HepG2 (cell line): ENCODE data around the gene SLC25A38. TPM values are rescaled to one million over a fixed set of nuclear protein-coding genes. Genes with fewer than 3 reads are reported as not detected.

Source experiments
- ATAC-seq: fragments of 200-7000 bp; cut with Tn5 transposase; 3 replicates; pipeline ENCODE4 v1.9.1; 2020; ENCODE audit warnings: mild to moderate bottlenecking, moderate library complexity
- BruUV-seq: library from RNA; stranded (reverse); fragments of 400-500 nt; replicated peaks from 2 replicates; lab custom pipeline; 2021; lab: Mats Ljungman, UMichigan
- CTCF ChIA-PET: fragments of 300-600 bp; formaldehyde crosslinking; extraction: SDS; loops from one replicate; lab custom pipeline; 2021; ENCODE audit warnings: low total read pairs, inconsistent platforms, low intra/inter-chr PET ratio; lab: Yijun Ruan, JAX
- POLR2A ChIA-PET: fragments of 350-600 bp; sonication (Branson Sonifier 250); formaldehyde crosslinking; loops from one replicate; lab custom pipeline; 2020; ENCODE audit warnings: antibody characterized with exemption, inconsistent platforms; lab: Yijun Ruan, JAX
- DNase-seq: peaks from one replicate; pipeline ENCODE4 v3.0.0-alpha.2; 2015; ENCODE audit warnings: low spot score
- FAIRE-seq: peaks from 3 replicates; lab custom pipeline; 2011; peaks lifted over from hg19 to GRCh38; lab: Jason Lieb, UNC
- H2AFZ ChIP-seq: one replicate; pipeline ENCODE4 v1.6.1; 2011; ENCODE audit warnings: low read length, inconsistent platforms
- H3K27ac ChIP-seq: fragments of 300-600 bp; 3 replicates; pipeline ENCODE4 v1.8.0; 2011; ENCODE audit warnings: mixed run types, mild to moderate bottlenecking, mixed read lengths, low read length, inconsistent platforms; ENCODE audit not compliant: insufficient read depth; ENCODE audit errors: extremely low read length
- H3K27me3 ChIP-seq, 2 experiments: fragments of 200-600 bp in 1 of 2; 2 replicates in 1 of 2; 3 replicates in 1 of 2; pipeline versions ENCODE4 v1.6.0 to v1.8.0; 2011; ENCODE audit warnings: low read length in 2 of 2, mild to moderate bottlenecking in 2 of 2, moderate library complexity in 2 of 2, inconsistent platforms in 1 of 2; ENCODE audit not compliant: insufficient read depth in 2 of 2, control insufficient read depth in 1 of 2
- H3K36me3 ChIP-seq, 2 experiments: fragments of 200-600 bp in 1 of 2; replicated peaks in 1 of 2; 2 replicates in 1 of 2; 3 replicates in 1 of 2; pipeline versions ENCODE4 v1.5.1 to v1.8.0; 2011; ENCODE audit warnings: low read length in 2 of 2, inconsistent platforms in 1 of 2; ENCODE audit not compliant: insufficient read depth in 2 of 2, control insufficient read depth in 1 of 2
- H3K4me1 ChIP-seq: 2 replicates; pipeline ENCODE4 v1.5.1; 2012; ENCODE audit warnings: low read length, inconsistent platforms; ENCODE audit not compliant: insufficient read depth
- H3K4me2 ChIP-seq: 2 replicates; pipeline ENCODE4 v1.6.0; 2011; ENCODE audit warnings: low read depth, low read length, inconsistent platforms
- H3K4me3 ChIP-seq, 3 experiments: fragments of 200-600 bp in 1 of 3; sonication (generic), shearing (Covaris generic) in 1 of 3; replicated peaks in 1 of 3; 2 replicates each; pipeline ENCODE4 v1.5.1; 2011 to 2016; ENCODE audit warnings: low read length in 3 of 3, inconsistent platforms in 2 of 3, low read depth in 2 of 3, mild to moderate bottlenecking in 2 of 3, control low read depth in 1 of 3, mixed read lengths in 1 of 3; ENCODE audit not compliant: insufficient read depth in 1 of 3
- H3K79me2 ChIP-seq: one replicate; pipeline ENCODE4 v1.6.1; 2011; ENCODE audit warnings: low read length, inconsistent platforms; ENCODE audit not compliant: insufficient read depth
- H3K9ac ChIP-seq: 2 replicates; pipeline ENCODE4 v1.6.0; 2011; ENCODE audit warnings: mild to moderate bottlenecking, low read depth, low read length, inconsistent platforms; ENCODE audit not compliant: insufficient read depth
- H3K9me3 ChIP-seq: 2 replicates; pipeline ENCODE4 v1.5.1; 2012; ENCODE audit warnings: mild to moderate bottlenecking, low read length
- H4K20me1 ChIP-seq: 2 replicates; pipeline ENCODE4 v1.6.0; 2011; ENCODE audit warnings: inconsistent platforms, mild to moderate bottlenecking, low read length, moderate library complexity; ENCODE audit not compliant: insufficient read depth
- FOXA3 ChIP-seq: IDR thresholded peaks from 2 replicates; pipeline ENCODE4 v1.6.1; 2016; ENCODE audit warnings: missing genetic modification reagents, missing compliant biosample characterization
- HNF1A ChIP-seq, 2 experiments: sonication (generic) in 1 of 2; formaldehyde crosslinking in 1 of 2; IDR thresholded peaks; 2 replicates each; pipeline versions ENCODE4 v1.4.0 to v1.6.1; 2016 to 2020; ENCODE audit warnings: borderline replicate concordance in 1 of 2, low read depth in 1 of 2, mild to moderate bottlenecking in 1 of 2, missing genetic modification reagents in 1 of 2
- KMT2A ChIP-seq: sonication (generic); formaldehyde crosslinking; IDR thresholded peaks from 2 replicates; pipeline ENCODE4 v1.4.0; 2020; ENCODE audit warnings: missing genetic modification reagents
- MYPOP ChIP-seq: sonication (generic); formaldehyde crosslinking; IDR thresholded peaks from 2 replicates; pipeline ENCODE4 v1.8.1; 2023; ENCODE audit warnings: mild to moderate bottlenecking, moderate library complexity, missing genetic modification reagents
- ZBTB10 ChIP-seq: sonication (generic); formaldehyde crosslinking; IDR thresholded peaks from 2 replicates; pipeline ENCODE4 v1.4.0; 2020; ENCODE audit warnings: missing genetic modification reagents, borderline replicate concordance
- WGBS: methylation state at CpG from one replicate; pipeline ENCODE4 v1.1.6; 2017; ENCODE audit warnings: low lambda C conversion rate; 5-methylcytosine and 5-hydroxymethylcytosine counted together
- in situ Hi-C: cut with HindIII; loops from 2 replicates; pipeline ENCODE4 v1.10.0; 2017; ENCODE audit warnings: low pct_unique_long_range_greater_than_20kb; ENCODE audit not compliant: extremely low pct_ligation_motif_present
- intact Hi-C: fragments of 100-400 bp; cut with micrococcal nuclease; formaldehyde crosslinking; loops from one replicate; pipeline ENCODE4 v1.10.0; 2022; ENCODE audit not compliant: unreplicated experiment
- polyA plus RNA-seq, 8 experiments: library from polyadenylated mRNA; depleted of rRNA in 3 of 8; stranded (reverse) in 7 of 8; unstranded in 1 of 8; fragments of >200 nt; fragmentation: Illumina TruSeq in 4 of 8; extraction: Trizol in 4 of 8; gene quantifications; 2 replicates each; pipeline versions ENCODE4 v1.2.1 to v1.2.3, GENCODE V29; 2011 to 2016; ENCODE audit warnings: low read depth in 4 of 8, missing spikeins in 1 of 8, mixed read lengths in 1 of 8; ENCODE audit not compliant: insufficient read depth in 1 of 8
- total RNA-seq, 5 experiments: library from RNA; depleted of rRNA; stranded (reverse); fragments of >200 nt; fragmentation: Illumina TruSeq; extraction: Trizol; gene quantifications; 2 replicates each; pipeline ENCODE4 v1.2.3, GENCODE V29; 2016; ENCODE audit warnings: low read depth in 1 of 5
- TF ChIP-seq, protein P1 (sequence below): sonication (generic); formaldehyde crosslinking; IDR thresholded peaks from 2 replicates; pipeline ENCODE4 v1.5.0; 2020; ENCODE audit warnings: missing genetic modification reagents

The SLC25A38 gene
- total and polyA plus RNA-seq, 2 of the 13 experiments (the other 11 are each of a cell fraction or from before 2014, with no cell fraction given) = 32.5 to 35.4 TPM

GRCh38 chr3:39406368-39407258, 23.4 kb downstream of the SLC25A38 start, which contains the start of gene RPSA:
Gene RPSA, plus strand, starts transcription at chr3:39406720. Its CDS starts 934 bp downstream, at chr3:39407654.
- DNase-seq = peak; percentile 96
- H4K20me1 ChIP-seq = peaks cover 34% of the 10 kb centered on the region
- peak; percentile 89 for FAIRE-seq
- H2AFZ ChIP-seq = peak within 1 kb of the TSS; percentile 64
- ChIA-PET CTCF (no interaction called here), POLR2A (interaction anchor here (0.6 to 3.7 kb wide), 8 partner anchors 8 to 1044 kb away, joined by 3 to 19 read pairs (median 5); no protein-coding TSS in a partner anchor)
- peak within 1 kb of the TSS; percentile 96 for H3K9ac ChIP-seq
- H3K27me3 ChIP-seq = no peaks in the 10 kb centered on the region; a peak in 1 of 5 replicates
- peak within 1 kb of the TSS; percentile 82 to 94 (median 93) for H3K4me3 ChIP-seq
- intact Hi-C loops (loop anchor here (2.0 kb wide), 1 partner anchor 22 kb away; no protein-coding TSS in a partner anchor), in situ Hi-C loops (no loop called here)
- 0% methylated on average over 23 of the region's 63 CpGs for WGBS
- H3K27ac ChIP-seq = peak within 1 kb of the TSS; percentile 91
- ATAC-seq = peak; percentile 94
- peak within 1 kb of the TSS; percentile 97 for H3K4me2 ChIP-seq
- H3K4me1 ChIP-seq = peaks cover 76% of the 10 kb centered on the region
- peaks cover 37% of the 10 kb centered on the region for H3K79me2 ChIP-seq
- no peaks in the 10 kb centered on the region for H3K9me3 ChIP-seq
- BruUV-seq = TSS peak; percentile 71
- H3K36me3 ChIP-seq = peaks cover 14 to 37% of the 10 kb centered on the region in 2 experiments
- TF ChIP-seq, protein P1, sequence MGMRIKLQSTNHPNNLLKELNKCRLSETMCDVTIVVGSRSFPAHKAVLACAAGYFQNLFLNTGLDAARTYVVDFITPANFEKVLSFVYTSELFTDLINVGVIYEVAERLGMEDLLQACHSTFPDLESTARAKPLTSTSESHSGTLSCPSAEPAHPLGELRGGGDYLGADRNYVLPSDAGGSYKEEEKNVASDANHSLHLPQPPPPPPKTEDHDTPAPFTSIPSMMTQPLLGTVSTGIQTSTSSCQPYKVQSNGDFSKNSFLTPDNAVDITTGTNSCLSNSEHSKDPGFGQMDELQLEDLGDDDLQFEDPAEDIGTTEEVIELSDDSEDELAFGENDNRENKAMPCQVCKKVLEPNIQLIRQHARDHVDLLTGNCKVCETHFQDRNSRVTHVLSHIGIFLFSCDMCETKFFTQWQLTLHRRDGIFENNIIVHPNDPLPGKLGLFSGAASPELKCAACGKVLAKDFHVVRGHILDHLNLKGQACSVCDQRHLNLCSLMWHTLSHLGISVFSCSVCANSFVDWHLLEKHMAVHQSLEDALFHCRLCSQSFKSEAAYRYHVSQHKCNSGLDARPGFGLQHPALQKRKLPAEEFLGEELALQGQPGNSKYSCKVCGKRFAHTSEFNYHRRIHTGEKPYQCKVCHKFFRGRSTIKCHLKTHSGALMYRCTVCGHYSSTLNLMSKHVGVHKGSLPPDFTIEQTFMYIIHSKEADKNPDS = no peak
- peak; percentile 46; the same call in 1 of the 2 replicates for TF ChIP-seq FOXA3 (CRISPR knock-in tag)
- no peak for TF ChIP-seq HNF1A (IDR thresholded peaks at IDR 0.05; ENCODE audit: low read depth)
- TF ChIP-seq HNF1A (CRISPR knock-in tag; IDR thresholded peaks at IDR 0.05; ENCODE audit: borderline replicate concordance) = peak; percentile 68; the same call in 1 of the 2 replicates
- TF ChIP-seq ZBTB10 = peak; percentile 94
- peak; percentile 83; the same call in 1 of the 2 replicates for TF ChIP-seq MYPOP (CRISPR knock-in tag)
- TF ChIP-seq KMT2A (CRISPR knock-in tag) = peak; percentile 65
